Glomerular endothelial cell (primary cell): ENCODE data around the gene TFAP2B. TPM values are rescaled to one million over a fixed set of nuclear protein-coding genes. Genes with fewer than 3 reads are reported as not detected.

Source experiments
- DNase-seq: peaks from one replicate; pipeline ENCODE4 v3.0.0-alpha.2; 2011; ENCODE audit warnings: low read depth, low spot score; ENCODE audit errors: extremely low read depth
- total RNA-seq: library from RNA; depleted of rRNA; stranded (reverse); fragments of >200 nt; gene quantifications from 2 replicates; pipeline ENCODE4 v1.2.3, GENCODE V29; 2015

Gene TFAP2B
- total RNA-seq, 1 donor from 2014 or later, result not detected

DNA sequence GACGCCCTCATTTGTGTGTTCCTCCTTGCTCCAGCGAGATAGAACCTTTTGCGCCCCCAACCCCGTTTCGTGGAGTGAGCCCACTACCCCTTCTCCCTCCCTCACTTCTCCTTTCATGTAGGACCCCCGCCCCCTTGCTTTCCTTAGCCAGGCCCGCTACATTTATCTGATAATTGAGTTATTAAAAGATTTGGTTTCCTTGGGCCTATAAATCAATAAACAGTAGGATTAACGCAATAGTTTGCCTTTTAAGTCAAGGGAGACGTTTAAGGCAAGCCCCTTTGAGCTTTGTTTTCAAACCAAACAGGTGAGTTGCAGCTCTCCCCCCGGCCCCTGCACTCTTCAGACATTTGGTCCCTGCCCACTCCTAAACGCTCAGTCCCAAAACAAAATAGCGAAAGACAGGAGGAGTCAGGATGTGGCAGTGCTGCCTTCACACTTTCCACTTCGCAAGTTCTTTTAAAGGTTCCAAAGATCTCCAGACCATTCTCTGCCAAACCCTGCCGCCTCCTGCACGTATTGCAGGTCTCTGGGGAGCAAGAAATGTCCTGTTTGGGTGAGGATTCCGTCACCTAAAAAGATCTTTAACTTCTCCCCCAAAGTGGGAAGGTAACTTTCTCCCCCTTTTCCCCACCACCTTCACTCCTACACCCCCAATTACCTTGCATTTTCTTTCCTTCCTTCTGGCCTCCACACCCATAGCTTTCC is 27.6 kb downstream of the TFAP2B start:
- no peak for DNase-seq

DNA sequence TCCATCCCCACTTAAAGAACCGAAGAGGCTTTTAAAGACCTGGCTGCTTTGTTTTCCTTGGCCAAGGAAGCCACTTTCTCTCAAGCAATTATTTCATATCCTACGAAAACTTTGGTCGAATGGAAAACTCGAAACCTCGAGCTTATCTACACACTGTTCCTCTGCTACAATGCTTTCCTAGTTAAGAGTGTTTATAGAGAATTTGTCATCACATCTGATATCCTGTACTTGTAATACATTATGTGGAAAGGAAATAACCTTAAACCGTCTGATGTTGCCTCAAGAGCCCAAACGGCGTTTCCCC is 28.1 kb downstream of the TFAP2B start:
- no peak for DNase-seq

DNA sequence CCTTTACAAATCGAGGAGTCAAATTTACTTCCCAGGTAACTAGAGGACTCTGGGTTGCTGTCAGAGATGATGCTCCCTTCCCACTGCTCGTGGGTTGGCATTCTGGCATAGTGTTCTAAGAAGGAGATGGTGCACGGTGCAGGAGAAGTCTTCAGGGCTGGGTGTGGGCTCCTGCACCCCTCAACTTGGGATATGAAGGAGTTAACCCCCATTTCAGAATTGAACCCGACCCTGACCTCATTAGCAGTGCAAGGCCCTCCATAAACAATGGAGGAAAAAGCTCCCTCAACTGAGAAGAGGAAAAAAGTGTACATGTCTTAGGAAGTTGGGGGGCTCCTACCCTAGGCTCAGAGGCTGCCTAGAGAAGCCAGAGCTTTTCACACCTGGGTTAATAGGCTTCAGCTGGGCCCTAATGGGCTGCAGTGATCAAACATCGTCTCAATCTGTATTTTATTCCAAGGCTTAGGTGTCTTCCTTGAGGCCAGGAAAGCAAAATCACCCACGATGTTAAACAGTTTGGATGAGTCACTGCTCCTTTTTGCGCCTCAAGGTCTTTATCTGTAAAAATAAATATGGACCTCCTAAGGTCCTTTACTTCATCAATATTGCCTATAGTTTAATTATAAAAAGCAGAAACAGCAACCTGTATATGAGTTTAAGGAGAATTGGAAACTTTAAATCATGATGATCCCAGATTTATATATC is 29.4 kb downstream of the TFAP2B start:
- DNase-seq, result no peak

DNA sequence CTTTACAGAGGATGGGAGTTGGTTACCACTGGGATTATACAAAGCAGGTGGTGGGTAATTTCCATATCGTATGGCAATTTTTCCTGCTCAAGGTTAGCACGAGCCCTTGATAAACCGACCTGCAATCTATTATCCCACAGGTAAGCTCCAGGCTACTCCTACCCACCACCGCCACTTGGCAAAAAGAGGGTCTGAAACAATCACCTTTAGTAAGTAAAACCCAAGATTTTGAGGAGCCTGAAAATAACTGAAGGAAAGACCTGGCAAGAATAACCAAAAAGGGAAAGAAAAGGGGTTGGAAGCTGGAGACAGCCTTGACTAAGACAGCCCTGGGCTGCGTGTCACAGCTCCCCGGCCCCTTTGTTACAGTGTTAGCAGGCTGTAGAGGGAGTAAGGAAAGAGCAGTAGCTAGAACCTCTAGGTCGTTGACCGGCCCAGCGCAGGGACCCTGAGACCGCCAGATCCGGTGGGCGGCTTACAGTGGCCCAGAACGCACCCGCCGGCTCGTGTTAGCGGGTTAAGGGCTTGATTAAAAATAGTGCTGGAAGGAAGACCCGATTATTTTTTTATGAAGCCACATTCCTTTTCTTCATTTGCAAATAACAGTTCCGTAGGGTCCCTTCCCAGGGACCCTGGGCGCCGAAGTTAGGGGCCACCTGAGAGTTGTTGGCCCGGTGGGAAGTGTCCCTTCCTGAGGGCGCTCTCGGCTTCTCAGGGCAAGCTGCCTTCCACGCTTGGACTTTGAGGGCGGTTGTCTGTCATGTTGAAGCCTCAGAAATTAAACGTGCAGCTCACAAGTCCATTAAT is 30.5 kb downstream of the TFAP2B start:
- no peak for DNase-seq

DNA sequence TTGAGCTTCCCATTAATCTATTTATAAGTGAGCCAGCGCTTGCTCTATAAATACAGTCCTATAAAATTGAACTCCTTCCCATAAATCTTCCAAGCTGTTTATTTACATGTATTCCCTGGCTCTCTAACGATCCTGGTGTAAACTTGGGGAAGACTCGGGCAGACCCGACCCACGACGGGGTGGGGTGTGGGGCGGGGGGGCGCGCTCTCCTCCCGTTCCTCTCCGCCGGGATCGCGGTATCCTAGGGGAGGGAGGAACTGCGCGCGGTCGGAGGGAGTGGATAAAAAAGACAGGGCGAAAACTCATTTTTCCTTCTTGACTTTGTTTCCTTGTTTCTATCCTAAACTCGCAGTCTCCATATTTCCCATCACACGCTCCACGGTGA is 31.1 kb downstream of the TFAP2B start:
- no peak for DNase-seq

DNA sequence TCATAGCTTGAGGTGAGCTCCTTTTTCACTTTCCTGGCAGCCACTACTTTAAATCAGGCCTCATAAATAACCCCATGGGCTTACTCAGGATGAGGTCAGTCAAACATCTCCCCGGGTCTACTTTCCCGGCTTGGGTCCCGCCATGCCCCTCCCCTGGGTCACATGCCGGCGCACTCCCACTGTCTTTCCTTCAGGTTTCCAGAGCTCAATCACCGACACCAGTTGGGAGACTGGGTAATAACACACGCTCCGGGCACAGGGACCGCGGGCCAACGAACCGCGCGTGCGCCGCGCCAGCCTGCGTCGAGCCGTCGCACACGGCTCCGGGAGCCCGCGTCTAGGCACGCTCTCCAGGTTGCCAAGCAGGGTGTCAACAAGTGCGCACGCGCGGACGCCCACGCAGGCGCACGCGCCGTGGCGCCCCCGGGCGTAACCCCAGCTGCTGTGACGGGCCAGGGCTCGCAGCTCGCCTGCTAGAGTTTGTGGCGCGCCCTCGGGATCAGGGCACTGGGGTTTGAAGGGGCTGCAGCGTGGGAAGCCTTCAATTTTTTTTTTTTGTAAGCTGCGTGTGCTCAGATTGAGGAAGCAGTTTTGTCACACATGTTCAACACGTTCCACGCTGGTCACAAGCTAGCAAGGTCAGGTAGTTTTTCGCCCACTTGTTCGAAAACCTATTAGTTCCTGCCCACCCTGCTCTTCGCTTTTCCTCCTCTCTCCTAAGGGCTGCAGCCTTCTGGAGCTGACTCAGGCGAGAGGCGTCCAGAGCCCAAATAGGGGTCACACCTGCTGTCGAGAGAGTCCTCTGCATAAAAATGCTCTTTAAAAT is 31.8 kb downstream of the TFAP2B start:
- no peak for DNase-seq

DNA sequence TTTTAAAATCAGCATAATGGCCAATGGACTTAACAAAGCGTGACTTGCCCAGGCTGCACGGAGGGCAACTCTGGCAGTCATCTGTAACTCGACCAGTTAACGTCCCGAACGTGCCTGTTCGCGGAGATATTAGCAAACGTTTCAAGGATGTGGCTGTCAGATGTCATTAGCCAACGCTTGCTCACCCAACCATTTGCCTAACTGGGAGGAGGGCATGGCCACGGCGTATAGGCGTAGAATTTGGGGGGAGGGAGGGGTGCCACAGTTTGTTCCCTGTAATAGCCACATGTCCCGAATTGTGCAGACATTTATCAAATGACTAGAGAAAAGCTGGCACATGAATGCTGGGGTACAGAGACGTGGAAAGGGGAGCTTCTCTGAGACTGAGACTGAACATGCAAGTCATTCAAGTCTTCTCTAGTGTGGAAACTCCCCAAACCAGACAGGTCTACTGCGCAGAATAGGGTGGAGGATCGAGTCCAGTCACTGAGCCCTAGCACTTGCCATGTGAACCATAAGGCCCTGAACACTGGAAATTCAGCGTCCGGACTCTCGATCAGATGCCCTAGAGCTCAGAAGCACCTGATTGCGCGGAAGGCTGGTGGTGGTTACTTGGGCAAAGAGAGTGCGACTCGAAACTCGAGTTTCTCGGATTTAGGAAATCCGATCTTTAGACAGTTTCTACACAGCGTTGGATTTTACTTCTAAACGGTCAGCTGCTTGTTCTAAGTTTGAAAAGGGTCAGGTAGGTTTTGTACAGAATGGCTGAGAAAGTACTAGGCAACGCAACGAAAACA is 32.6 kb downstream of the TFAP2B start:
- no peak for DNase-seq

DNA sequence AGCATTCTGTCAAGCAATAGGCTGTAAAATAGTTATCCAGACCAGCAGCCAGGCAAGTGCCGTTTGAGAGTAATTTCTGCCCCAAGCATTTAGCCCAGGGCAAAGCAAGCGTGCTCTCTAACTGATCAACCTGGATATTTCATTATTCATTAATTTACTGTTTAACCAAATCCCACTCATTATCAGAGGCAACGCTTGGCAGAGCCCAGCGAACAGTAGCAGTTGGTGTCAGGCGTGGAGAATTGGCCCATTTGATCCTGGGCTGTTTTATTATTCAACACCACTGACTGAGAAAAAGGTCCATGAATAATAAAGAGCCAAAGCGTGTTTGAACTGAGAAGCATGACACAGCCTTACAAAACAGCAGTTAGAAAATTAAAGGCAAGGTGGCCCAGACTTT is 35.3 kb downstream of the TFAP2B start:
- DNase-seq, result no peak

DNA sequence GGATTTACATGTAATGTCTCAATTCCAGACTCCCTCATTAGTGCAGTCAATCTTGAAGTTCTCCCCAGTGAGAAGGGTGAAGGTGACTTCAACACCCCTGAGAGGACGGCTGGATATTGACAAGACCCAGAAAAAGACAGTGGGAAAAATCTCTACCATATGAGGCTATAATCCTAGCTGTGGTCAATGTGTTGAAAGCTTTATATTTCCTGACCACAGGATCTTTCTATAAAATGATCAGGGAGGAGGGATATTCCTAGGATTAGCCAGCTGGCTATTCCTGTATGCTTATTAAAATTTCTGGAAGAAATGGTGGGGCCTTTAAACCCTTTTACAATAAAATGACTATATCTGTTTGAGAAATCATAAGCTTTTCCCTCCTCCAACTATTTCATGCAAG is 43.0 kb downstream of the TFAP2B start:
- no peak for DNase-seq

DNA sequence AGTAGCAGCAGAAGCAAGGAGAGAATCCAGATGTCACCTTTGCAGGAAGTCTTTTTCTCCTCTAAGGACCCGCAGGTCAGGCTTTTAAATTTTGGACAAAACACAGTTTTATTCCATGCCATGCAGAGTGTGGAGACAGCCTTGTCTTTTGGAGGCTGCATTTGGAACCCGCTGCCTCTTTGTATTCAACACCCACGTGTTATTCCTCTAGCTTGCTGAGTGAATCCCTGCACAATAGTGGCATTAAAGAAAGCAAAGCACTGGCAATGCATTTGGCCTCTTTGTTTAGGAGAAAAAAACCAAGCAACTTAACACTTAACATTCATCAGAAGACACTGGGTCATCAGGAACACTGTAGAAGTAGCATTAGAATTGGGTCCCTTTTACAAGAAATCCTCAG is 43.5 kb downstream of the TFAP2B start:
- no peak for DNase-seq

DNA sequence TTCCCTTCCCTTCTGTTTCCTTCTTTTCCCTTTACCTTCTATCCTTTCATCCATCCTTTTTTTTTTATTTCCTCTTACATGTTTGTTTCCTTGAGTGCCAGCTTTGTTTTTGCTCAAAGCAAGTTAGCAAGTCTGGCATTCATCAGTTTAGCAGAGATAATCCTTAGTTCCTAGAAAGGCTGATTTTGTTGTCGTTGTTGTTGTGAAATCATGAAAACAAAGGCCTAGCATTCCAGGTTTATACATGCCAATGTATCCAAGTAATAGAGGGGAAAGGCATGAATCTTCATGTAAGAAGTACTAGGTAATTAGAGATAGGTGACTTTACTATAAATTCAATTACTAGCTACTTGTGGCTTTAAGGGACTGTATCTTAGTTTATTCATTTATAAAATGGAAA is 45.9 kb downstream of the TFAP2B start:
- DNase-seq, result no peak

DNA sequence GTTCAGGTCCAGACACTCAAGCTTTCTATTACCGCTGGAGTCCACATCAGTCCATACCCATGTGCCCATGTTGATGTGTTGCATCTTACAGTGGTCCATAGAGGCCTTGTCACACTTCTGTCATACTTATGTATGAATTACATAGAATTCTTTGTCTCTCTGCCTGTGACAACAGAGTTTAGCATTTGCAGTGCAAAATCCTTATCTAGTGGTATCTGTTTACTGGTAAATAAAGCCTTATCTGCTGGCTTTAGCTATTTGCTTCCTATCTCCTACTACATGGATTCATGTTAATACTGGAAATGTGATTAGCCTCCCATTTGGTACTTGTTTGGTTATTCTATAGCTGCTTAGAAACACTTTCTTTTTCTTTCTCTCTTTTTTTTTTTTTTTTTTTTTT is 49.8 kb downstream of the TFAP2B start:
- no peak for DNase-seq

DNA sequence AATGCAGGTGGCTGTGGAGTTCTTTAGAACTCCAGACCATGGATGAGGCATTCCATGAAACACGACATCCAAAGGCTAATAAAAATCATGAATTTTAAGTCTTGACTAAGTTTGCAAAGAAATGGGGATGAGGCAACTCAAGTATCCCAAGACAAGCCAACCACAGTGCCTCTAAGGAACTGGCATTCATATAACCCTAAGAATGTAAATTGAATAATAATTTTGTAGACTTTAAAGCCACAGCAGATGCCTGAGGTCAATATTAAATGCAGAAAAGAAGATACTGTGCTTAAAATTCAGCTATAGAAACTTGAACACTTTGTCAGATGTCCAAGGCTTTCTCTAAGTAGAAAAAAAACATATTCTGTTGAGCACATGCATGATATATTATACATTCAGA is 54.5 kb downstream of the TFAP2B start:
- no peak for DNase-seq

DNA sequence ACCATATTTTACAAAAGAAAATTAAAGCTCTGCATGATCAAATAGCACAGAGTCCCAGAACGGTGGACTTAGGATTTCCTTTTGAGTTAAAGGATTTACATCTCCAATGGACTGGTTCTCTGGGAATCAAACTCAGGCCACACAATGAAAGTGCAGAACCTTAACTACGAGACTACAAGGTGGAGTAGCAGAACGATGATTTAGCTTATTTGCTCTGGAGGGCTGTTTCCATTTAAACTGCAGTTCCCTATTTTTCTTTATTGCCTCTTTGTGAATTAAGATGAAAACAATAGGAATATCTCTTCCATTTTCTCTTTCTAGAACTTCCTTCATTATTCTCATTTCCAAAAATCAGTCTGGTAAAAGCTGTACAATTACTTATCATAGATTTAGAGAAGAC is 65.7 kb downstream of the TFAP2B start:
- DNase-seq, result no peak

DNA sequence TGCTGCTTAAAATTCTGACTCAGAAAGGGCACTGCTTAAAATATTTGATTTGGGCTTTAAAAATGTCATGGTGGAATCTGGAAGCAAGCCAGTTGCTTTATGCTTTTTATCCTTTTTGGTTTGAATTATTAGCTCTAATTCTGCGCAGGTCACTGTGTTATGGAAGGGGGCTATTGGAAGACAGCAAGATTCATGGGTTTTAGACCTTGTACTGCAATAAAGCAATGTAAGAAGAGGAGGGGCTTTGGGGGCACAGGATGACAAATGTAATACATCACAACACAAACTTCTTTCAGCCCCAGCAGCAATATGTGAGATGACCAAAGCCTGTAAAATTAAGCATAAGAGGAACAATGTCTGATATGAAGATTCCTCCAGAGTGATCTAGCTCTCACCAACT is 68.4 kb downstream of the TFAP2B start:
- no peak for DNase-seq

DNA sequence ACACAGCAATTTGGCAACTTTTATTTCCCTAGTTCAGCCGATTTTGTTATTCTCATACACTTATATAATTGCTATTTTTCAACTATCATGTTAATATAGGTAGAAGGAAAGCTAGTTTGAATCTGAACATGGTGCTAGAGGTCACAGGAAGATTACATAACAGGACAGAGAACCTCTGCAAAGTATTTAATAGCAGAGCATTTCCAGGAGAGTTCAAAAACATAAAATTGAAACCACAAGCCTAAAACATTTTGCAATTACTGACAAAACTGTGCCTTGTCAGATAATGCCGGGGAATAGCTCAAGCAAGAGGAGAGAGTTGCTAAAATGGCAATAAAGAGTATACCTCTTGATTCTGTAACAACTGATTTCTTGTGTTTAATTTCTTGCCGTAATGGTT is 70.8 kb downstream of the TFAP2B start:
- DNase-seq, result no peak

DNA sequence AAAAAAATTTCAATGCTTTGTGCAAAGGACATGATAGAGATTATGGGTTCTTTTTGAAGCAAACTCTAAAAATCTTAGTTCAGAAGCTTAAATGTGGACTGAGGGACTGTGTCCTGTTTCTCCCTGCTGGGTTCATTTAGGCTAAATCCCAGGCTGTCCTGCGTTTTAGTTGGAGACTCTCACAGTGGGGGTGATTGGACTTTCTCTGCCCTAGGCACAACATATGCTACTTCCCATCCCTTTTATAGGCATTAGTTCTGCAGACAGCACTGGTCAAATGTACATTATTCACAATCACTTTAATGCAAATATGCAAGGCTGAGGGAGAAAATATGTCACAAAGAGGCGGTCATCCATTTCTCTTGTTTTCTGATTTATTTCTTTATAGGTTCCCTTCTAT is 71.3 kb downstream of the TFAP2B start:
- no peak for DNase-seq

DNA sequence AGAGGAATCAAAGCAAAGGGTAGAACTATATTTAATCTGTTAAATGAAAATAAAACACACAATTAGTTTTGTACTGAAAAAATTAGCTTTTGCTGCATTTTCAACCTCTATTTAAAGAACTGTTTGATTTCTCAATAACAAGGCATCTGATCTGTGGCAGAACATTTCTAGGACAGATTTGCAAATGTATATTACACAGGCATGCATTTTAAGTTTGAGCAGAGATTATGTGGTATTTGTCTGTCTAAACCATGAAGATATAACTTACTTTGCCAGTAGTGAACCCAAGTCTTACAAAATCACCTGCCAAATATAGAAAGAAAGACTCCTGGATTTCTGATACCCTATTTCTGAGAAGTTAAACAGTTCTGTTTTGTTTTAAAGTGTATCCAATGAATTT is 71.9 kb downstream of the TFAP2B start:
- no peak for DNase-seq

DNA sequence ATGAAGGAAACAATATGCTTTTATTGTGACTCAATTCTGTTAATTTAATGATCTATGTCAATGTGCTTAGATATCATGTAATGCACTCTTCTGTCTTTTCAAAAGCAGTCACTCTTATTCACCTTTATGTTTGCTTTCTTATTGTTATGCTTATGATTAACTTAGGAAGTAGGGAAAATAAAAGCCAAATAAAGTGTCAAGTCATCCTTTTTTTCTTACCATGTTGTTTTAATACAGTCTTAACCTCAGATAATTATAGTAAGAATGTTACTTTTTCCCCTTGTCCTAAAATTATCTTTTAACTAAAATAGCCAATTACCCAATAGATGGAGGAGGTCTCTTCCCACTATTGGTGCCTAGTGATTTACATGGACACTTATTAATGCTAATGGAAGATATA is 72.6 kb downstream of the TFAP2B start:
- no peak for DNase-seq
